ENCODE measurements around the gene SCIN.

DNA sequence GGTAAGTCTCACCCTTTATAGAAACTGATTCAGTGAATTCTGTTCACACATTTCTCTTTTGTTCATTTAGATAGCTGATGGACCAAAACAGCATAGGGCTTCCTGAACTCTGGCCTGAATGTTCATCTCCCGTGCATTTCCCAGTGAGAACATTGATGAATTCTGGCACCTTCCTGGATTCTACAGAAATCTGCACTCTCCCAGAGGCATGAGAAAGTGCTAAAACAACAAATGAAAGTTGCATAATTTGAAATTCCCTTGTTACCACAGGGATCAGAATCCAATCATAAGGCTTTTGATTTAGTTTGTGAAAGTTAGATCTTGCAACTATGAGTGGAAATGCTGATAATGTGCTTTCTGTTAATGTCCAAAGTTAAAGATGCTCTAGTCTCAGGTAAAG lies 29.7 kb upstream of the SCIN start:
- no peak for TF ChIP-seq TARDBP (IDR thresholded peaks at IDR 0.05)
- TF ChIP-seq SP1 (IDR thresholded peaks at IDR 0.05): no peak
- TF ChIP-seq FOXM1 (IDR thresholded peaks at IDR 0.05; ENCODE audit: borderline replicate concordance): no peak
- no peak for TF ChIP-seq FOXA1 (IDR thresholded peaks at IDR 0.05)
- no peak for TF ChIP-seq L3MBTL2 (conservative IDR thresholded peaks at IDR 0.05)
- no peak for TF ChIP-seq CTBP1 (IDR thresholded peaks at IDR 0.05; ENCODE audit: borderline replicate concordance)
- no peak for TF ChIP-seq FOXK2 (IDR thresholded peaks at IDR 0.05)
- TF ChIP-seq ARNT (IDR thresholded peaks at IDR 0.05): no peak

Measured in HEK293T (cell line).